ENCODE measurements around the gene OTOA.
A peak's percentile ranks its signal among the peaks of the same experiment; 100 is the strongest.
"Not testable (repeated sequence)": the region's sequence is repeated elsewhere in the genome, so short reads cannot be mapped to it uniquely, and the experiment has no call there.

OTOA gene

GRCh38 chr16:21727344-21727743 is 63.6 kb downstream of the OTOA start:
- DNase-seq, result no peak

GRCh38 chr16:21731233-21731632 is 67.5 kb downstream of the OTOA start:
- not testable (repeated sequence) for DNase-seq

DNA sequence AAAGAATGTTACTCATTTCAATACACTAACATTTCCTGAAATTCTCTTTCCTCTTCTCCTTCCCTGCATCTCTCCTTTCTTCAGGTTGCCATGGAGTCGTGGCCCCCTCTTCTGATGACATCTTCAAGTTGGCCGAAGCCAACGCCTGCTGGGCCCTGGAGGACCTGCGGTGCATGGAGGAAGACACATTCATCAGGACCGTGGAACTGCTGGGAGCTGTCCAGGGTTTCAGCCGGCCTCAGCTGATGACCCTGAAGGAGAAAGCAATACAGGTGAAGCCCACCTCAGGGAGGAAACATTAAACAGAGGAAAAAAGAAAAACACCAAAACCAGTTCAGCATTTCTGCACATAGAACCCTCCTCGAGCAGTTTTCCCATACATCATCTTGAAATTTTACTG is 76.9 kb downstream of the OTOA start:
- DNase-seq, result not testable (repeated sequence)

DNA sequence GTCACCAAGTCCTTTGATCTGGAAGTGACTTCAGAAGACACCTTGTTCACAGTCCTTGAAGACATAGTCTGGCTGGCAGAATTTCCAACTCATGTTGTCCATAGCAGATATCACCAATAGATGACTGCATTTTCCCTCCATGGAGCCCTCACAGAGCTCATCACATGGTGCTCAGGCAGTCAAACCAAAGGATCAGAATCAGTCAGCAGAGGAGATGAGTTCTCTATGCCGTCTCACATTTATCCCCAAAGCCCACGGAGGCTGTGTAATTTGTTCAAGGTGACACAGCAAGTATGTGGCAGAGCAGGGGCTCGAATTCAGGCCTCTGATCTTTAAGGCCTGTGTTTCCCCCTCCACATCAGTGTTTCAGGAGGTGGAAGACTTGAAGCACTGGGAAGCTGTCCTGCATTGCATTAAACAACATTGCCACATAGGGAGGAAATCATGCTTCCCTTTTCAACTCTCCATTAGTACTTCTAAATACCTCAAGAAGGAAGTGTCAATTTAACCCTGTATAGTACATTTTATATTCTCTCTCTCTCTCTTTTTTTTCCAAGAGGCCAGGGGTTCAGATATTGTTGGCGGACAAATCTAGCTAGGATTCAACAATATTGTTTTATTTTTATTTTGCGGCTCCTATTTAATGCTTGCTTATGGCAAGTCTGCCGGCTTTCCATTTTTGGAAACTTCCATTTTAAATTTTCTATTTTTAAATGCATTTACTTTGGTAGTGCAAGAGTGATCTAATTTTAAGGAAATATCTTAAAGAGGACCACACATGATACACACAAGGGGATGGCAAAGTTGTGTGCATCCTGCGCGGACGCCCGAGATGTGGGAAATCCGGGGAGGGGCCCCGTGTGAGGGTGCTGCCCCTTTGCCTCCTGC is 92.7 kb downstream of the OTOA start:
- not testable (repeated sequence) for DNase-seq

GRCh38 chr16:21757080-21757671 is 93.4 kb downstream of the OTOA start:
- DNase-seq, result not testable (repeated sequence)

GRCh38 chr16:21768280-21768679 is 104.5 kb downstream of the OTOA start:
- DNase-seq, result not testable (repeated sequence)

- not testable (repeated sequence) for DNase-seq
Observed at GRCh38 chr16:21768810-21769209, 105.0 kb downstream of the OTOA start.

- DNase-seq, result not testable (repeated sequence)
Observed at GRCh38 chr16:21769284-21769683, 105.5 kb downstream of the OTOA start.

- DNase-seq, result not testable (repeated sequence)
Observed at GRCh38 chr16:21770584-21770983, 106.8 kb downstream of the OTOA start.

- DNase-seq, result peak; percentile 8
Observed at GRCh38 chr16:21772547-21773206, 108.9 kb downstream of the OTOA start.

DNA sequence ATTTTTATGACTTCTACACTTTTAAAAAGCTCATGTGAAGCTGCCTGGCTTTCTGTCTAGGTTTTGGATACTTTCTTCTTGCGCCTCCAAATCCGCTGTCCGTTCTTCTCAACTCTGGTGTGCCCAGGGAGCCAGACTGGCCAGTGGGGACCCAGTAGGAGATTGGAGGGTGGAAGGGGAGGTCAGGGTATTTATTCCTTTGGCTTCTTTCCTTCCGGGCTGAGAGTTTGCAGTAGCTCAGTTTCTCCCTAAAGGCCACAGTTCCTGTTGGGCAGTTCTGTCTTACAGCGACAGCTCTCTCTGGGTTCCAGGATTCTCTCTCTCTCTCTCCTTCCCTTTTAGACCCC is 109.4 kb downstream of the OTOA start:
- not testable (repeated sequence) for DNase-seq

GRCh38 chr16:21780525-21780924 is 116.8 kb downstream of the OTOA start:
- DNase-seq, result not testable (repeated sequence)

DNA sequence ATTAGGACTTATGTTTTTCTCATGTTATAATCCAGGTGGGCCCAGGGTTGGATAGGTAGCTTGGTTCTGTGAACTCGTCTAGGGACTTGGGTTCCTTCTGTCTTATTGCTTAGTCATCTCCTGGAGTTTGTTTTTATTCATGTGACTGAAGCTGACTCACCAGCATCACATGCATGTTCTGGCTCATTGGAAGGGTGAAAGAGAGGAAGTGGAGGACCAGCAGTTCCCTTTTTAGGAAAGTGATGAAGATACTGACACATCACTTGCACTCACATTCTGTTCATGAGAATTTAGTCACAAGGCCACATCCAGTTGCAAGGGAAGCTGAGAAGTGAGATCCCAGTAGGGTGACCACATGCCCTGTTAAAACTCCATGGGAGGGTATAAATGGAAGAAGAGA is 126.7 kb downstream of the OTOA start:
- not testable (repeated sequence) for DNase-seq

- not testable (repeated sequence) for DNase-seq
Observed at GRCh38 chr16:21793310-21793709, 129.5 kb downstream of the OTOA start.

DNA sequence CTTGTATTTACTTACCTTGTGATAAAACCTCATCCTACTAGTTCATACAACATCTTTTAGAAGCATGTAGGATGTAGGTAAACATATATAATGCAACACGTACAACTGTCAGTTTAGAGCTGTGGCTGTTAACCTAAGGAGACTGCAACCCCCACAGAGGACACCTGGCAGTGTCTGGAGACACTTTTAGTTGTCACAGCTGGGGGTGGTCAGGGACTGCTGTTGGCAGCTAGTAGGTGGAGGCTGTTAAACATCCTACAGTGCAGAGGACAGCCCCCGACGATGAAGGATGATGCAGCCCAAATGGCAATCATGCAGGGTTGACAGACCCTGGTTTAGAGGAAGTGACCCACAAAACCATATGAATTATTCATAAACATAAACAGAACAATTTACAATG is 134.8 kb downstream of the OTOA start:
- not testable (repeated sequence) for DNase-seq

- DNase-seq, result peak; percentile 45
Observed at GRCh38 chr16:21801538-21802374, 138.0 kb downstream of the OTOA start.

DNA sequence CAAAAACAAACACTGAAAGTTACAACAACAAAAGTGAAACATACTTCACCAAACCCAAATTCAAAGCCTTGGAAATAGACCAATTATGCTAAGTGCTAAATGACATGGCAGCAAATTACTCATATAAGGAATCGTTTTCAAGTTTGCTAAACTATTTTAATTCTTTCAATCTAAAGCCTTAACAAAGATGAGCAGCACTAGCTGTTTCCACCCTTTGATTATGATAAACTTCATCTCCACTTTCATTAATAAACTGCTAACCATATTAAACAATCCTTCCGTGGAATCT is 138.6 kb downstream of the OTOA start:
- not testable (repeated sequence) for DNase-seq
